Right lobe of liver (tissue), 6 donors: ENCODE data around the gene VSTM4. TPM values are rescaled to one million over a fixed set of nuclear protein-coding genes. Genes with fewer than 3 reads are reported as not detected.

Experiments used
- ATAC-seq, 4 donors: fragments of 200-7000 bp; cut with Tn5 transposase; one replicate each; pipeline ENCODE4 v1.9.1; 2020; ENCODE audit warnings: mild to moderate bottlenecking in 4 of 4, moderate library complexity in 4 of 4
- DNase-seq, 3 donors: peaks; one replicate each; pipeline ENCODE4 v3.0.0-alpha.2; 2020
- H3K27ac ChIP-seq, 3 donors: fragments of 200-600 bp; one replicate each; pipeline ENCODE4 v1.8.0; 2022
- H3K27me3 ChIP-seq, 2 donors: fragments of 200-600 bp; one replicate each; pipeline ENCODE4 v1.8.0; 2022
- H3K36me3 ChIP-seq, 4 donors: fragments of 200-600 bp; sonication (generic) in 1 of 4; one replicate each; pipeline versions ENCODE4 v1.5.1 to v1.8.0; 2017 to 2022; ENCODE audit warnings: control low read depth in 1 of 4
- H3K4me1 ChIP-seq, 4 donors: fragments of 200-600 bp; sonication (generic) in 1 of 4; one replicate each; pipeline versions ENCODE4 v1.5.1 to v1.8.0; 2017 to 2022; ENCODE audit warnings: control low read depth in 1 of 4
- H3K4me3 ChIP-seq, 3 donors: fragments of 200-600 bp; one replicate each; pipeline ENCODE4 v1.8.0; 2022
- H3K9me3 ChIP-seq, 4 donors: fragments of 200-600 bp; sonication (generic) in 1 of 4; one replicate each; pipeline versions ENCODE4 v1.5.1 to v1.8.0; 2017 to 2022; ENCODE audit warnings: control low read depth in 1 of 4
- POLR2A ChIP-seq: fragments of 450-650 bp; IDR thresholded peaks from one replicate; pipeline ENCODE4 v1.6.1; 2017; ENCODE audit warnings: antibody characterized with exemption, mild to moderate bottlenecking
- WGBS: methylation state at CpG from one replicate; pipeline ENCODE4 v1.1.6; 2018; ENCODE audit warnings: low coverage, low lambda C conversion rate; ENCODE audit not compliant: insufficient coverage; ENCODE audit errors: missing lambda C conversion rate; 5-methylcytosine and 5-hydroxymethylcytosine counted together
- intact Hi-C, 2 donors: fragments of 100-400 bp; cut with DNase I; formaldehyde crosslinking; loops; one replicate each; pipeline versions ENCODE4 v1.11.2 to v1.14.1; 2022
- microRNA-seq, 2 donors: library from miRNA; unstranded; fragments of <30 nt; microRNA quantifications; one replicate each; pipeline ENCODE4, GENCODE V29; 2019 to 2020
- small RNA-seq, 2 experiments: library from RNA; depleted of rRNA; stranded (forward); fragments of <200 nt; gene quantifications; one replicate each; pipeline ENCODE3, GENCODE V24; 2016
- total RNA-seq, 6 experiments: library from RNA; depleted of rRNA in 2 of 6; stranded (reverse); fragments of >200 nt in 2 of 6; fragmentation: NEBNext Ultra II Directional in 3 of 6; extraction: Animal tissue kit (Norgen Biotek cat#: 25700) in 3 of 6; gene quantifications; one replicate each; pipeline versions ENCODE4 v1.1.0 to v1.2.4, GENCODE V29; 2016 to 2023
- TF ChIP-seq, protein P1 (sequence below), 4 donors: fragments of 200-600 bp in 3 of 4; fragments of 450-650 bp in 1 of 4; IDR thresholded peaks; one replicate each; pipeline versions ENCODE4 v1.5.1 to v1.8.0; 2016 to 2022; ENCODE audit warnings: antibody characterized with exemption in 4 of 4, mild to moderate bottlenecking in 2 of 4
- donor health status: DM: no; HTN: yes; CAD: no.
- donor health status: DM: no; HTN: no; CAD: no.
- donor health status: DM: no; HTN: no; CAD: no.
- donor health status: DM: no; HTN: yes; CAD: no.
- donor health status: DM: no; HTN: yes; CAD: no.

The VSTM4 gene
- total RNA-seq, 6 experiments from 2014 or later = 2.1 to 6.6 (median 3.1) TPM

DNA sequence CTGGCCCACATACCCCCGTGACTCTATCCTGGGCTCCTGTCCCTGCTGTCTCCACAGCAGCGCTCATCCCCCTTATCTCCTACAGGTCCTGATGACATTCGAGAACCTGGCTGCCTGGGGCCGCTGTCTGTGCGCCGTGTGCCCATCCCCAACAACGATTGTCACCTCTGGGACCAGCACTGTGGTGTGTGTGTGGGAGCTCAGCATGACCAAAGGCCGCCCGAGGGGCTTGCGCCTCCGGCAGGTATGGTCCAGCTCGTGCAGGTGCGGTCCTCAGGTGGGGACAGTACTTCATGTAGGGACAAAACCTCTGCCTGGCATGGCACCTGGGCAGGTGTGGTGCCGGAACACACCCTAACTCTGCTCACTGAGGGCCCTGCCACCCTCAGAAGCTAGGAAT, 145.3 kb downstream of the VSTM4 start:
- TF ChIP-seq, protein P1, sequence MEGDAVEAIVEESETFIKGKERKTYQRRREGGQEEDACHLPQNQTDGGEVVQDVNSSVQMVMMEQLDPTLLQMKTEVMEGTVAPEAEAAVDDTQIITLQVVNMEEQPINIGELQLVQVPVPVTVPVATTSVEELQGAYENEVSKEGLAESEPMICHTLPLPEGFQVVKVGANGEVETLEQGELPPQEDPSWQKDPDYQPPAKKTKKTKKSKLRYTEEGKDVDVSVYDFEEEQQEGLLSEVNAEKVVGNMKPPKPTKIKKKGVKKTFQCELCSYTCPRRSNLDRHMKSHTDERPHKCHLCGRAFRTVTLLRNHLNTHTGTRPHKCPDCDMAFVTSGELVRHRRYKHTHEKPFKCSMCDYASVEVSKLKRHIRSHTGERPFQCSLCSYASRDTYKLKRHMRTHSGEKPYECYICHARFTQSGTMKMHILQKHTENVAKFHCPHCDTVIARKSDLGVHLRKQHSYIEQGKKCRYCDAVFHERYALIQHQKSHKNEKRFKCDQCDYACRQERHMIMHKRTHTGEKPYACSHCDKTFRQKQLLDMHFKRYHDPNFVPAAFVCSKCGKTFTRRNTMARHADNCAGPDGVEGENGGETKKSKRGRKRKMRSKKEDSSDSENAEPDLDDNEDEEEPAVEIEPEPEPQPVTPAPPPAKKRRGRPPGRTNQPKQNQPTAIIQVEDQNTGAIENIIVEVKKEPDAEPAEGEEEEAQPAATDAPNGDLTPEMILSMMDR (IDR thresholded peaks at IDR 0.05) = no peak
- TF ChIP-seq POLR2A = no peak
- H3K36me3 ChIP-seq = no peaks in the 10 kb centered on the region
- no peak overlapping the region for H3K27ac ChIP-seq
- no peak for ATAC-seq
- 83% methylated on average over 2 of the region's 14 CpGs for WGBS
- H3K27me3 ChIP-seq = no peaks in the 10 kb centered on the region
- no peaks in the 10 kb centered on the region for H3K9me3 ChIP-seq
- no peaks in the 10 kb centered on the region for H3K4me1 ChIP-seq
- intact Hi-C loops = no loop called here
- DNase-seq = no peak
- no peak overlapping the region for H3K4me3 ChIP-seq

DNA sequence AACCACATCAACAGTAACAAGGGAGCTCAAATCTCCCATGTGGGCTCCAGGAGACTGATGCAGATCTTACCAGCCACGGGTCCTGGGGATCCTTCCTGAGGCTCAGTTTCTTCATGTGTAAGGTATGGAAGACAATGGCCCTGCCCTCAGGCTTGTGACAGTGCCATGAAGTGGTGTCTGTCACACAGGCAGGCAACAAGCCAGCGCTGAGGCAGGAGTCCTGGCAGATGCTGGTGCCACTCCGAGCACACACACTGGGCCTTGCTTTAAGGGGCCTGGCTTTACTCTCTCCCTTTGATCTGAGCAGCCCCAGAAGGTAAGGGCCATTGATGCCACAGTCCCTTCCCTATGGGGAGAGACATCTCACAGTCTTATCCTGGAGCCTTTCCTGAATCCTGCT, 147.3 kb downstream of the VSTM4 start:
- H3K27me3 ChIP-seq = no peaks in the 10 kb centered on the region
- no peaks in the 10 kb centered on the region for H3K36me3 ChIP-seq
- intact Hi-C loops = no loop called here
- no peak for ATAC-seq
- 60% methylated on average over 1 of the region's 3 CpGs for WGBS
- no peak overlapping the region for H3K4me3 ChIP-seq
- no peak for DNase-seq
- H3K27ac ChIP-seq = no peak overlapping the region
- TF ChIP-seq, protein P1 (IDR thresholded peaks at IDR 0.05) = no peak
- no peak for TF ChIP-seq POLR2A
- no peaks in the 10 kb centered on the region for H3K9me3 ChIP-seq
- H3K4me1 ChIP-seq = no peaks in the 10 kb centered on the region

DNA sequence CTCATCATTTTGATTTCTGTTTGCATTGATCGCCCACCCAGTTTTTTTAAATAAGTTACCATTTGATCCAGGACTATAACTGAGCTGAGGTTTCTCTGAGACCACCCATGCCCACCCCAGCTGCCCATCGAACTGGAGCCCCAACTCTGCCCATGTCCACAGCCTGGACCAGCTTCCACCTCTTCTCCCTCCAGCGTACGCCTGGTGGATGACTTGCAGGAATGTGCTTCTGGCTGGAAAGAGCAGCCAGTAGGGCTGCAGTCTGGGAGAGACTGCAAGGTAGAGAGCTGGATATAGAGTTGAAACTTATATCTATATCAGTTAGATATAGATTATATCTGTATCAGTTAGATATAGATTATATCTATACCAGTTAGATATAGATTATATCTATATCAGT, 149.9 kb downstream of the VSTM4 start:
- TF ChIP-seq, protein P1 (IDR thresholded peaks at IDR 0.05) = no peak
- TF ChIP-seq POLR2A = no peak
- no peaks in the 10 kb centered on the region for H3K27me3 ChIP-seq
- ATAC-seq (no peak), DNase-seq (no peak)
- 94% methylated on average over 4 of the region's 4 CpGs for WGBS
- no peaks in the 10 kb centered on the region for H3K4me1 ChIP-seq
- H3K27ac ChIP-seq = no peak overlapping the region
- intact Hi-C loops = no loop called here
- H3K9me3 ChIP-seq = no peaks in the 10 kb centered on the region
- H3K36me3 ChIP-seq = no peaks in the 10 kb centered on the region
- no peak overlapping the region for H3K4me3 ChIP-seq

Small RNA genes within 50 kb of the gene (microRNA-seq; reads per million reads assigned to microRNA genes)
- 0 reads per million in 2 donors for gene MIR4294

Small RNA genes within 50 kb of the gene (small RNA-seq; reads per million reads assigned to genes)
- 0 reads per million in 2 experiments for gene MIR4294

Other genes with a start within 250 kb of the VSTM4 start
- gene LRRC18, start 175.7 kb downstream of the VSTM4 start, total RNA-seq = not detected
- not detected for gene FAM170B, start 18.5 kb upstream of the VSTM4 start, total RNA-seq
- 1 to 10 TPM in 5 of 6 experiments, under 1 TPM in 1; 0.86 to 5.3 (median 2.3) TPM for gene TMEM273, start 72.9 kb upstream of the VSTM4 start, total RNA-seq
- gene C10orf71, start 183.6 kb upstream of the VSTM4 start, total RNA-seq = under 1 TPM in 2 of 6 experiments, not detected in 4; 0.04 to 0.12 TPM